NCI-H510A treated with DMSO at 0.1 percent for 48 hours (cell line): ENCODE results near the gene ADGRG2.

Experiments
- DNase-seq: peaks from one replicate; lab custom pipeline; 2025; lab: John Stamatoyannopoulos, UW

Gene ADGRG2

GRCh38 chrX:19121898-19122640, at the start of gene ADGRG2:
Gene ADGRG2 (minus strand): TSS chrX:19122468. CDS start chrX:19068834, 53,634 bp downstream.
- DNase-seq: no peak

GRCh38 chrX:19168609-19169008, 46.3 kb upstream of the ADGRG2 start:
- DNase-seq: no peak

DNA sequence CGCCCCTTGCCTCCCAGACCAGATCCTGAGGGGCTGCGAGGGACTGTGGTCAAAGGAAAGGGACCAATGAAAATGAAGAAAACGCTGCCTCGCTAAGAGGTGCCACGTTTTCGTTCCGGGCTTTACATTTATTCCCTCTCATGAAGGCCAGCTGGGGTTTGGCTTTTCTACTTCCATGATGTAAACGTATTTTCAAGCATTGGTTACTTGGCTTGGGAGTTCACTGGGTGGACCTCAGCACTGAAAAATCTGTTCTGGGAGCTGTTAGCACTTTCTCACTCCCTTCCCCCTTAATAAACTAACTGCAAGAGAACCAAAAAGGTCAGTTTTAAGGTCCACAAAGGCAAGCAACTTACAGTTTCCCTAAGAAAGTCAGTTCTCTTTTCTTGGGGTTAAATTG, 40.6 kb upstream of the ADGRG2 start:
- DNase-seq: no peak

DNA sequence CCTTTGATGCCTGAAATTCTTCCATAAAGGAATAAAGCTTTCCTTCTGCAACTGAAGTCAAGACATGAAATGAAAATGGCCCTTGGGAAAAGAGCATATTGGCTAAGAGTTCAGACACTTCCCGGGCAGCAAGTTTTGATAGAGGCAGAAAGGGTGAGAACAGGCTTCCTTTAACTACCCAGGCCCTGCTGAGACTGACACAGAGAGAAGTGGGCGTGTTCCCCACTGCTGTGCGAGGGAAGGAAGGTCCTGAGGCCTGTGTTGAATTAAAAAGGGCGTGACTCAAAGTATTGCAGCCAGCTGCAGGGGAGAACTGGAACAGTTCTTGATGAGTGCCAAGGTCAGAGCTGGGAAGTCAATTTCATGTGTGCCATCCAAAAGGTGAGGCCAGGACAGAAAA, 33.9 kb upstream of the ADGRG2 start:
- no peak for DNase-seq

DNA sequence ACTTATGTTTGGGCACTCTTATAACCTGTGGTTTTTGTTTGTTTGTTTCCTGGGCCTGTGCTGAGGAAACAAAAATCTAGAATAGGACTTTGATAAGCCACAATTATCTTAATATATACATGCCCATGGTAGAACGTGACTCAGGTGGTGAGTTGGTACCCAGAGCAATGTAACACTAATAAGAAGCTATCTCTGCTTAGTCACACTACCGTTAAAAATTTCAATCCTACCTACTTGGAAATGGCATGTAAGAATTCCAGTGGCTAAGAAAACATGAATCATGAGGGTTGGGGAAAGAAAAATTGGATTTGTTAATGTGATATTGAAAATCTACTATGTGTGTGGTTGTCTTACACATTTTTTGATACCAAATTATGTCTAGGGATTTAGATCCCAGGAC, 30.5 kb upstream of the ADGRG2 start:
- no peak for DNase-seq

DNA sequence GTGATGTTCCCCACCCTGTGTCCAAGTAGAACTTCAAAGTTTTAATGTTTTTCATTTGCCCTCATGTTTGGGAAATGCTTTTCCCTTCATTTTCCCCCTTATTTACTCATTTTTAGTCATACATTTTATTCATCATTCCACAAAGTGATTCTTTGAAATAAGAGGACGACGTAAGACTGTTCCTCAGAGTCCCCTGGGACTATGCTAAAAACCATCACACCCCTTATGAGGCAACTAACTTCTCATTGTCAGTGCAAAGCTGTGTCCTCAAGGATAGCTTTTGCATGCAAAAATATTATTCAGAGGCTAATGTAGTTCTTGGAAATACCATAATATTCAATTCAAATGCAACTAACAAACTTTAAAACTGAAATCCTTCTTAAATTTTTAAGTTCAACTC, 14.8 kb upstream of the ADGRG2 start:
- no peak for DNase-seq

DNA sequence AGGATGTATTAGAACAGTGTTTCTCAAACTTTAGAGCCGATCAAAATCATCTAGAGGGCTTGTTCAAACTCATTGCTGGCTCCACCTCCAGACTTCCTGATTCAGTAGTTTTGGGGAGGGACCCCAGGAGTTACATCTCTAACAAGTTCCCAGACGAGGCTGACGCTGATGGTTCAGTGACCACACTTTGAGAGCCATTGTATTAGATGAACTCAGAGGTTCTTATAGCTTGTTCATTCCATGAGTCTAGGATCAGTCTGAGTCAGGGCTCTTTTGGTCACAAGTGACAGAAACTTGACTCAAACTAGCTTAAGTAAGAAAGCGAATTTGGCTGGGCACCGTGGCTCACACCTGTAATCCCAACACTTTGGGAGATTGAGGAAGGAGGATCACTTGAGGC, 11.5 kb upstream of the ADGRG2 start:
- no peak for DNase-seq

GRCh38 chrX:19133231-19133630, 11.0 kb upstream of the ADGRG2 start:
- DNase-seq: no peak

GRCh38 chrX:19130628-19131027, 8.4 kb upstream of the ADGRG2 start:
- DNase-seq: no peak

GRCh38 chrX:19129694-19130093, 7.4 kb upstream of the ADGRG2 start:
- DNase-seq: no peak

DNA sequence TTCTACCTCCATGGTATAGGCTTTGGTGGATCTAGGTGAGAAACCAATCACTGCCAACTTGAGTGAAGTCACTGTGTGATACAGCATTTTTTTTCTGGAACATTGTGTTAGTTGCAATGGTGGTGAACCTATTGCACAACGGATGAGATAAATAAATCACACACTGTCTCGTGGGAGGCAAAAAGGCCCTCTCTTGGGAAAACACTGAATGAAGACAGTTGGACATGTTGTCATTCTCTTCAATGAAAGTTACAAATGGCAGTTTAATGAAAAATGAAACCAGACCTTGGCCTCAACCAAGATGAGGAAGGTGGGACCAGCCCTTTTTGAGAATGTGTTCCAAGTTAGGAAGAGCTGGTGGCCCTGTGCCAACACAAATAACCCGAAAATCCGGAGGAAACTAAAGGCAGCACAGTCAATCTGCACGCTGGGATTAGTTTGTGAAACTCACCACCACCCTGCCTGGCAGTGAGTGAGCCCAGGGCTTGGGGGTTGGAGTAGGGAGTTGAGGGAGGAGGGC, 5.4 kb upstream of the ADGRG2 start:
- no peak for DNase-seq

DNA sequence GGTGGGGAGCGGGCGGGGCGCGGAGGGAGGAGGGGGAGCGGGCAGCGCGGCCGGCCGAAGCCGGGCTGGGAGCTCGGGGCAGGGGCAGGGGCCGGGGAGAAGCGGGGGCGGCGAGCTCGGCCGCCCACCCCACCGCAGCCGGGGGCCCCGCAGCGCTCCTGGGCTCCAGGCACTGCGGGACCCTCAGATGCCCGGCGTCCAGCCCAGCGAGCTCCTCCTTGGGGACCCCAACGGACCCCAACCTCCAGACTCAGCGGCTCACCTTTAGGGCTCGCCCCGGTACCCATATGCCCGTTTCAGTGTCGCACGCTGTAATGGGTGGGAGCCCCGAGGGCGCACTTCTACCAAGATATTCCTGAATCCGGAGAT, 357 bp upstream of the ADGRG2 start:
- DNase-seq: no peak

GRCh38 chrX:19121466-19121865, 802 bp downstream of the ADGRG2 start:
- no peak for DNase-seq

- DNase-seq: no peak
These were observed 11.6 kb downstream of the ADGRG2 start for GRCh38 chrX:19110642-19111041.

DNA sequence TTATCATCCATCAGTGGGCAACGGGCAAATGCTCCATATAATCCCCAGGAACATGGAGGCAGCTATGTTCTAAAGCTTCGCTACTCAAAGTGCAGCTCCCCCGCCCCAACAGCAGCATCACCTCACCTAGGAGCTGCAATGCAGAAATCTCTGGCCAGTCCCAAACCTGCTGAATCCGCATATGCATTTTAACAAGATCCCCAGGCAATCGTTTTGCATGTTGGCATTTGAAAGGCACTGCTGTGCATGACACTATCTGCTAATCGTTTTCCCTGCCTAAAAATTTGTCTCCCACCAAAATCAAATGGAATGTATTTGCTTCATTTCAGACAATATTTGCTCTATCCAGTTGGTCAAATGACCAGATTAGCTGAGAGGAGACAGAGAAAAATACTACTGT, 15.2 kb downstream of the ADGRG2 start:
- DNase-seq: no peak

- DNase-seq: no peak
These were observed 21.7 kb downstream of the ADGRG2 start for GRCh38 chrX:19100586-19100985.

GRCh38 chrX:19097553-19098283, 24.6 kb downstream of the ADGRG2 start:
- no peak for DNase-seq

- DNase-seq: no peak
These were observed 25.7 kb downstream of the ADGRG2 start for GRCh38 chrX:19096586-19096985.

GRCh38 chrX:19094654-19095053, 27.6 kb downstream of the ADGRG2 start:
- DNase-seq: no peak

- DNase-seq: no peak
These were observed 30.7 kb downstream of the ADGRG2 start for GRCh38 chrX:19091596-19091995.

- no peak for DNase-seq
These were observed 32.7 kb downstream of the ADGRG2 start for GRCh38 chrX:19089555-19090040.

DNA sequence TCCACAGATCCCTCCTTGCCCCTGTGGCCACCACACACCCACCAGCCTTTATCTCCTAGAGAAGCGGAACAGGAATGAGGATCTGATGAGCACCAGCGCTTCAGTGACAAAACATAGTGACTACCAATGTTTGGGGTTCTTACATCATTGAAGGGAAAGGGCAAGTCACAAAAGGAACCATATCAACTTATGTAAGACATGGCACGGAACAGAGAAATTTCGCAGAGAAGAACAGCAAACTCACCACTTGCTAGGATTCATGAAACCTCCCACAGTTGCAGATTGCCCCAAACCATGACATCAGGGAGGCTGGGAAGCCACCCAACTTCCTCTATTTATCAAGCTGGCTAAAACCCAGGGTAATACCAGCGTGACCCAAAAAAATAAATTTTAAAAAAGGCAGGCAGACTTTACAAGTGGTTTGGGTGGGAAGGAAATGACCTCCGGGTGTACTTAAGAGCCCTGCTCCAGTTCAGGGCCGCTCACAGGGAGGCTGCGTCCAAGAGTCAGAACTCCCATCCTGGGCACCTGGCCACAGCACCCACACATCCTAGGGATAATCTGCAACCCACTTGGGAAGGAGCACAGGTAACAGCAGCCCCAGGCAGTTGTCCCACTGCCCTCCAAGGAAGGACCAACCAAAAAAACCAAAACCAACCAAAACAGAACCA, 36.0 kb downstream of the ADGRG2 start:
- DNase-seq: no peak

DNA sequence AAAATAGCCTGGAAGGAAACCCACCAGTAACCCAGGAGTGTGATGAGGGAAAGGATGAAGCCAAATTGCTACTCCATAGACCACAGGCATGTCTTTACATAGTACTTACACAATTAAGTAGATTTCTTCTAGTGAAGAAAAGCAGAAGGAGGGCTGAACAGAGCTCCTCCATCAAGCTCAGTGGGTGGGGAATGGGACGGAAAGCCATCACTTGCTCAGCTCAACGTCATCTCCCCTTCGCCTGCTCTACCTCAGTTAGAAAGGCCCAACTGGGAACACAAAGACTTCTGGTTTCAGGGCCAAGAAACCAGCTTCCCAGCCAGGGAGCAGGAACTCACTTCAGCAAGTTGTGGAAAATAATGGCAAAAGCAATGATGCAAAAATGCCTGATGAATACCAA, 36.6 kb downstream of the ADGRG2 start:
- DNase-seq: no peak
